Right ventricle myocardium inferior (tissue), 1 donor: ENCODE data around the gene DGKH. TPM values are rescaled to one million over a fixed set of nuclear protein-coding genes. Genes with fewer than 3 reads are reported as not detected.

Experiments used
- ATAC-seq: fragments of 200-7000 bp; cut with Tn5 transposase; one replicate; pipeline ENCODE4 v1.9.1; 2020; ENCODE audit warnings: mild to moderate bottlenecking, moderate library complexity
- DNase-seq: peaks from one replicate; pipeline ENCODE4 v3.0.0; 2021; ENCODE audit errors: missing footprints
- intact Hi-C: fragments of 100-400 bp; cut with DNase I; formaldehyde crosslinking; loops from one replicate; pipeline ENCODE4 v1.11.0; 2022
- long read RNA-seq: library from polyadenylated mRNA; unstranded; transcript quantifications from one replicate; pipeline ENCODE4 v2.0.0, GENCODE V29; 2021
- total RNA-seq: library from RNA; stranded (reverse); fragmentation: NEBNext Ultra II Directional; extraction: Animal tissue kit (Norgen Biotek cat#: 25700); gene quantifications from one replicate; pipeline ENCODE4 v1.2.1, GENCODE V29; 2021
- donor health status: DM: no; HTN: yes; CAD: no; lungs with severe emphysema.

DGKH gene
- total RNA-seq, result 4.8 TPM
- long read RNA-seq, result 0 reads

DNA sequence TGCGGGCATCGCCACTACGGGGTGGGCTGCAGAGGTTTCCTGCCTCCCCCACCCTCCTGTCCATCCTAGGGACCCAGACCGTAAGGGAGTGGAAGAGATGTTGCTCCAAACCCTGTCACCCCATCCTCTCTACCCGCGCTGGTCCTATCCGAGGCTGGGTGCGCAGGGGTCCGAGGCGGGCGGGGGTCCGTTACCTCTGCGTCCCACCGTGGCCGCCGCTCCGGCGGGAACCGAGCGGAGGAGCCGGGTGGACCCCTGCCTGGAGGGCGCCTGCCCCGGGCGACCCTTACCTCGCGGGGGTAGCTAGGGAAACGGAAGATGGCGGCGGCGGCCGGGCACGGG lies at the start of gene DGKH:
TSS of gene DGKH (plus strand) at position 307 of the 342 bp plus-strand sequence. CDS start 126 bp downstream, outside the sequence.
- ATAC-seq (peak; percentile 7), DNase-seq (no peak)
- intact Hi-C loops, result loop anchor here (5.0 to 10.0 kb wide), 3 partner anchors 54 to 384 kb away; partner anchors contain the start of gene AKAP11

DNA sequence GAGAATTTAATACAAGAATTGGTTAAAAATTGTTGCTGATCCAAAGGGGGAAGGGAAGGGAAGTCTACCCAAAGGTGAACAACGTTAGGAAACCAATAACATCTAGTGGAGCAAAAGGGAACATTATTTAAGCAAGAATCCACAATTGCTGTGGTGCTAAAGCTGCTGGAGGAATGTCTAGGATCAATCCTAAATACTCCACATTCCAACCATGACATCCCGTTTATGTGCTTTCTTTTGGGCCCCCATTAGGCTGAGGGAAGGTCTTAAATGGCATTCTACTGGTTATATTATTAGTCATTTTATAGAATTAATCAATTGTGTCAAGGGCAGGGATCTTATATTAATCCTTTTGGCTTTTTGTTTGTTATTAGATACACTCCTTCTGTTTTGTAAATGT lies 47.6 kb upstream of the DGKH start:
- intact Hi-C loops, result no loop called here
- no peak for ATAC-seq

GRCh38 chr13:42001580-42001979 lies 46.9 kb upstream of the DGKH start:
- intact Hi-C loops, result no loop called here
- DNase-seq (no peak), ATAC-seq (no peak)

More for the DNA sequence above, 47.6 kb upstream of the DGKH start:
- no peak for DNase-seq

- intact Hi-C loops, result no loop called here
- ATAC-seq, result no peak
Measured at GRCh38 chr13:42002066-42002465, 46.4 kb upstream of the DGKH start.

GRCh38 chr13:42007844-42008243 lies 40.6 kb upstream of the DGKH start:
- DNase-seq (no peak), ATAC-seq (no peak)
- intact Hi-C loops, result no loop called here

More at GRCh38 chr13:42002066-42002465, 46.4 kb upstream of the DGKH start:
- no peak for DNase-seq

DNA sequence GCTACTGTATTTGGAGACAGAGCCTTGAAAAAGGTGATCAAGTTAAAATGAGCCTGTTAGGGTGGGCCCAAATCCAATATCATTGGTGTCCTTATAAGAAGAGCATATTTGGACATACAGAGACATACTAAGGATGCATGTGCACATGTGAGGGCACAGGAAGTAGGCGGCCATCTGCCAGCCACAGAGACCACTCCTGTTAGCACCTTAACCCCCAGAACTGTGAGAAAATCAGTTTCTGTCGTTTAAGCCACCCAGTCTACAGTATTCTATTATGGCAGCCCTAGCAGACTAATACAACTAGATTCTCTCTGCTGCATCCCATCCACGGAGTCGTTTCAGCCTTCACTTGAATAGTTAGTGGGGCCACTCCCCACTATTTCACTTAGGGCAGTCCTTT lies 39.4 kb upstream of the DGKH start:
- ATAC-seq (no peak), DNase-seq (no peak)
- intact Hi-C loops, result no loop called here

DNA sequence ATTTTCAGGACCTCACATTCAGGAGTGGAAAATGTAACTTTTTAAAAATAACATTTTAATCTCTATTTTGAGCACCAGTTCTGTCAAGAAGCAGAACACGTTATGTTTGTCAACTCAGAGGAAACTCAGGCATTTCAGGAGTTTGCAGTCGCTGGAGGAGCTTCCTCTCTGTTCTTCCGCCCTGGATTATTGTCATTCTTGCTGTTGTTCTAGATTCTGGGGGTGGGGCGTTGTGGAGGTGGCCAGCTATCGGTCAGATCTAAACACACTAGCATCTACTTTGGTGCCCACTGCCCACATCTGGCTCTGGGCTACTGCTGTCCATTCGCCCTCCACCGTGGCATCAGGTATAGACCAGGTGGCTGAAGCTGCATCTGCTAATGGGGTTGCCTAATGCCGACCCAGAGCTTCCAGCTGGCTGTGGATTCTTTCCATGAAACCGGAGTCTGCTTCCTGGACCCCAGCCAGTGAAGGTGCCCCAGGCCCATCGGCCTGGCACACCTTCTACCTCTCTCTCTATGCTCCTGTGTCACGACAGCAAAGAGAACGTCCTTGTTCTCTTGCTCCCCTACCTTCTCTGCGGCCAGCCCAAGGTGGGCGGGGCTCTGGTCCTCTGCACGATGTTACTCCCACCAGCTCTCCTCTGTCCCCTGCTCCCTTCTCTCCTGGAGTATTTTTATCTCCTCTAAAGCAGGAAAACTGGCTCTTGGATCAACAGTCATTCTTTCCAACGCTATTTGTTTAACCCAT lies 36.7 kb upstream of the DGKH start:
- no peak for DNase-seq
- ATAC-seq, result no peak
- intact Hi-C loops, result no loop called here

DNA sequence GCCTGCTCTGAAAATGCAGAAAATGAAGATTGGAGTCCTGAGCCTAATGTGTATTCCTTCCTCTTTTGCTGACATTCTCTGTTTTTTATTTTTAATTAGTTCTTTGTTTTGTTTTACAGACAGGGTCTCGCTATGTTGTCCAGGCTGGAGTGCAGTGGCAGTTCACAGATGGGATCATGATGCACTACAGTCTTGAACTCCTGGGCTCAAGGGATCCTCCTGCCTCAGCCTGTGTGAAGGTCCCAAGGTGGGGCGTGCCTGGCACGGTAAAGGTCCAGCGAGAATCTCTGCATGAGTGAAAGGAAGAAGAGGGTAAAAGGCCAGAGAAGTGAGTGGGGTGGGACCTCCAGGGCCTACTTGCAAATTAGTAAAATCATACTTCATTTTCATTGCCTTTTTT lies 34.3 kb upstream of the DGKH start:
- DNase-seq (no peak), ATAC-seq (no peak)
- intact Hi-C loops, result no loop called here

DNA sequence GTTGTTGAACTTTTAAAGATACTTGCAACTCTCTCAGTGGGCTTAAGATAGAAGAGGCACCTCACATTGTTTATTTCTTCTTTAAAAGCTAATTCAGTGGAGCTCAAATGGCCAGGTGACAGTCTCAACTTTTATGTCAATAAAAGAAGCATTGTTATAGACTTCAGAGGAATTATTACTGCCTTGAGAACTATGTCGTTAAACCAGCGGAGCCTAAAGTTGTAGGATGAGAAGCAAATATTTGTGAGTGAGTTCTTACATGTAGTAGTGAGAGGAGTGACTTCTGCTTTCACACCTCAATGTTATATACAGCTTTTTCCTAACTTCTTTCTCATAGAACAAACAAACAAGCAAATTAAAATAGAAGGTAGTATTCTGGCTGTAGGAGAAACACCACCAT lies 31.2 kb upstream of the DGKH start:
- ATAC-seq (no peak), DNase-seq (no peak)
- intact Hi-C loops, result no loop called here

- no peak for ATAC-seq
- intact Hi-C loops, result no loop called here
Measured at GRCh38 chr13:42021851-42022250, 26.6 kb upstream of the DGKH start.

GRCh38 chr13:42022336-42022735 lies 26.1 kb upstream of the DGKH start:
- DNase-seq, result no peak
- ATAC-seq, result no peak
- intact Hi-C loops, result no loop called here

More at GRCh38 chr13:42021851-42022250, 26.6 kb upstream of the DGKH start:
- DNase-seq, result no peak

- intact Hi-C loops, result no loop called here
- DNase-seq (no peak), ATAC-seq (no peak)
Measured at GRCh38 chr13:42022796-42023493, 25.5 kb upstream of the DGKH start.

DNA sequence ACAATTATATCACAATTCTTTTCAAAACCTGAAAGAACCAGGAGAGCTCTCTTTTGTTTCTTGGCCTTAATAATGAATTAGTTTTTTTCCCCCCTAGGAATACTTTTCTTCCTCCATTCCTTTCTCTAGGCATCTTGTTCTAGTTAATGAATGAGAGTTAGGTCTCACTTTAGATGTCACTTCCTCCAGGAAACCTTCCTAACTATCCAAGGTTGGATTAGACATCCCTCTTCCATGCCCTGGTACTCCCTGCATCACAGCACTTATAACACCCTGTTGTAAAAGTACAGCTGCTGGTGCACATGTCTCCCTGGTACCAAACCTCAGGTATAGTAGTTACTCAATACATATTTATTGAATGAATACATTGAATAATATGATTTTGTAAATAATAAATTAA lies 21.2 kb upstream of the DGKH start:
- intact Hi-C loops, result no loop called here
- DNase-seq (no peak), ATAC-seq (no peak)

DNA sequence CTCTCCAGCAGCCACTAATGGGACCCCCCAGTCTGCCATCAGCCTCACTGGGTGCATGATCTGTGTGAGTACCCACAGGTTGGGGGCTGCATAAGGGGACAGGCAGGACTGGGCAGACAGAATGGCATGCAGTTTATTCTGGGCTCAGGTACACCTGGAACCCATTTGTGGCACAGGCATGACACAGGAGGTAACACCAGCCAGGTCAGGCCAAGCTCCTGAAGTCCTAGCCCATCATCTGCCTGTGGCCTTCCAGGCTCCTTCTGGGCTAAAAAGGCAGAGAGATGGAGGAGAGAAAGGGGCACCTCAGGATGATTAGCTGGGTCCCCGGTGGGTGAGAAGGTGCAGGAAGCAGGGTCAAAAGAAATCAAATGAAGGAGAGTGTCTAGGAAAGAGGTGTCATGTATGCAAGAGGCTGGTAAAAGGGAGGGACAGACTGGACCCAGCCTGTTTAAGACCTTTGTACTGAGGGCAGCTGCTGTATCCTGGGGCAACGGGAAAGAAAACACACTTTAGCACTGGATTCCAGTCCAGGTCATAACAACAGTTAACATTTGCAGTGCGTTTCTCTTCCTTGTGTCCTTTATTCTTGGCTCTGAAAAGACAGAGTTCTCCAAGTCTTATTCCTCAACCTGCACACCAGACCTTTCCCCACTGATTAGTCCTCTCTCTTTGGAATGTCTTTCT lies 20.2 kb upstream of the DGKH start:
- ATAC-seq (no peak), DNase-seq (no peak)
- intact Hi-C loops, result no loop called here

- no peak for DNase-seq
- ATAC-seq, result no peak
- intact Hi-C loops, result loop anchor here (5.0 kb wide), 1 partner anchor 129 kb away; no protein-coding TSS in a partner anchor
Measured at GRCh38 chr13:42035905-42036521, 12.4 kb upstream of the DGKH start.

- ATAC-seq, result no peak
Measured at GRCh38 chr13:42036711-42037110, 11.7 kb upstream of the DGKH start.

DNA sequence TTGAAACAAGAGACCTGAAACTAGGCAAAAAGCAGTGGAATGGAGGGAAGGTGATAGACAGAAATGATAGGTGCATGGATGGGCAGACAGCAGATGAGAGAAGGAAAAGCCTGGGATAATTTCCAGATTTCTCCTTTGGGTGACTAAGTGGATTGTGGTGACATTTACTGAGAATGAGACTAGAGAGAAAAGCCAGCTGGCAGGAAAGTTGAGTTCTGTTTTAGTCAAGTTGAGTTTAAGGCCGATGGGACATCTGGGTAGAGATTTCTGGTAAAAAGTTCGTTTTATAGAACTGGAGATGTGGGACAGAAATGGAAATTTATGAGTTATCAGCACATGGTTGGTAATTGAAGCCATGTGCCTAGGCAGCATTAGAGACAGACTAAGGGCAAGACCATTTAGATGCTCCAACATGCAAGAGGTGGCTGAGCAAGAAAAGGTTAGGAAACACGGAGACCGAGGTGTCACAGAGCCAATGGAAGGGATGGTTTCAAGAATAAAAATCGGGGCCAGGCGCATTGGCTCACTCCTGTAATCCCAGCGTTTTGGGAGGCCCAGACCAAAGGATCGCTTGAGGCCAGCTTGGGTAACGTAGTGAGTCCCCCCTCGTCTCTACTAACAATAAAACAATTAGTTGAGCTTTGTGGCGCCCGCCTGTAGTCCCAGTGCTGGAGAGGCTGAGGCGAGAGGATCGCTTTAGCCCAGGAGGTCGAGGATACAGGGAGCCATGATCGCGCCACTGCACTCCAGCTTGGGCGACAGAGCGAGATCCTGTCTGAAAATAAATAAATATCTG lies 9.6 kb upstream of the DGKH start:
- no peak for ATAC-seq

More at GRCh38 chr13:42036711-42037110, 11.7 kb upstream of the DGKH start:
- no peak for DNase-seq
- intact Hi-C loops, result loop anchor here (5.0 kb wide), 1 partner anchor 129 kb away; no protein-coding TSS in a partner anchor

DNA sequence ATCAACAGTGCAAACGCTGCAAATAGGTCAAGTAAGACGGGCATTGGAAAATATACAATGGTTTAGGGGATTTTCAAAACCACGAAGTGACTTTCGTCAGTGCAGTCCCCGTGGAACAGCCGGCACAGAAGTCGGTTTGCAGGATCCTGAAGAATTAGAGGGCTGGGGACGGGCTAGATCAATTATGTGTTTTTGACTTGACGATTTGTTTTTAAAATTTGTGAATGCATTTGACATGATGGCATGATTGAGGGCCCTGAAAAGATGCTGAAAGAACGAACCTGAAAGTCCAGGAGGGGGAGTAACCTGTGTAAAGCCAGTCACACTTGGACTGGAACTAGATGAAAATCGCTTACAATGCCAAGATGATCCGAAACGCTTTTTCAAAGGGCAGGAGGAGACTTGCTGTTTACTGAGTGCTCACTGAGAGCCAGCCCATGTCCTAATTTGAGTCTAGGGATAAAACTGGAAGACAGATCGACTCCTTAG lies 8.9 kb upstream of the DGKH start:
- DNase-seq (no peak), ATAC-seq (peak; percentile 3)
- intact Hi-C loops, result loop anchor here (2.0 to 5.0 kb wide), 2 partner anchors 81 to 132 kb away; no protein-coding TSS in a partner anchor

More for the DNA sequence above, 9.6 kb upstream of the DGKH start:
- intact Hi-C loops, result loop anchor here (2.0 to 5.0 kb wide), 2 partner anchors 80 to 132 kb away; no protein-coding TSS in a partner anchor
- no peak for DNase-seq
